Right lobe of liver (tissue), 6 donors: ENCODE measurements around the gene CDK5RAP1. TPM values are rescaled to one million over a fixed set of nuclear protein-coding genes. Genes with fewer than 3 reads are reported as not detected.

Source experiments
- ATAC-seq, 4 donors: fragments of 200-7000 bp; cut with Tn5 transposase; one replicate each; pipeline ENCODE4 v1.9.1; 2020; ENCODE audit warnings: mild to moderate bottlenecking in 4 of 4, moderate library complexity in 4 of 4
- DNase-seq, 3 donors: peaks; one replicate each; pipeline ENCODE4 v3.0.0-alpha.2; 2020
- H3K27ac ChIP-seq, 3 donors: fragments of 200-600 bp; one replicate each; pipeline ENCODE4 v1.8.0; 2022
- H3K27me3 ChIP-seq, 2 donors: fragments of 200-600 bp; one replicate each; pipeline ENCODE4 v1.8.0; 2022
- H3K36me3 ChIP-seq, 4 donors: fragments of 200-600 bp; sonication (generic) in 1 of 4; one replicate each; pipeline versions ENCODE4 v1.5.1 to v1.8.0; 2017 to 2022; ENCODE audit warnings: control low read depth in 1 of 4
- H3K4me1 ChIP-seq, 4 donors: fragments of 200-600 bp; sonication (generic) in 1 of 4; one replicate each; pipeline versions ENCODE4 v1.5.1 to v1.8.0; 2017 to 2022; ENCODE audit warnings: control low read depth in 1 of 4
- H3K4me3 ChIP-seq, 3 donors: fragments of 200-600 bp; one replicate each; pipeline ENCODE4 v1.8.0; 2022
- H3K9me3 ChIP-seq, 4 donors: fragments of 200-600 bp; sonication (generic) in 1 of 4; one replicate each; pipeline versions ENCODE4 v1.5.1 to v1.8.0; 2017 to 2022; ENCODE audit warnings: control low read depth in 1 of 4
- CTCF ChIP-seq, 4 donors: fragments of 200-600 bp in 3 of 4; fragments of 450-650 bp in 1 of 4; IDR thresholded peaks; one replicate each; pipeline versions ENCODE4 v1.5.1 to v1.8.0; 2016 to 2022; ENCODE audit warnings: antibody characterized with exemption in 4 of 4, mild to moderate bottlenecking in 2 of 4
- POLR2A ChIP-seq: fragments of 450-650 bp; IDR thresholded peaks from one replicate; pipeline ENCODE4 v1.6.1; 2017; ENCODE audit warnings: antibody characterized with exemption, mild to moderate bottlenecking
- WGBS: methylation state at CpG from one replicate; pipeline ENCODE4 v1.1.6; 2018; ENCODE audit warnings: low coverage, low lambda C conversion rate; ENCODE audit not compliant: insufficient coverage; ENCODE audit errors: missing lambda C conversion rate; 5-methylcytosine and 5-hydroxymethylcytosine counted together
- intact Hi-C, 2 donors: fragments of 100-400 bp; cut with DNase I; formaldehyde crosslinking; loops; one replicate each; pipeline versions ENCODE4 v1.11.2 to v1.14.1; 2022
- total RNA-seq, 6 experiments: library from RNA; depleted of rRNA in 2 of 6; stranded (reverse); fragments of >200 nt in 2 of 6; fragmentation: NEBNext Ultra II Directional in 3 of 6; extraction: Animal tissue kit (Norgen Biotek cat#: 25700) in 3 of 6; gene quantifications; one replicate each; pipeline versions ENCODE4 v1.1.0 to v1.2.4, GENCODE V29; 2016 to 2023
- donor health status: DM: no; HTN: yes; CAD: no.
- donor health status: DM: no; HTN: no; CAD: no.
- donor health status: DM: no; HTN: no; CAD: no.
- donor health status: DM: no; HTN: yes; CAD: no.
- donor health status: DM: no; HTN: yes; CAD: no.

Gene CDK5RAP1
- total RNA-seq, 6 experiments from 2014 or later, result 10.9 to 21.6 (median 14.0) TPM

- Histone ChIP-seq H3K4me1 (no peaks in the 10 kb centered on the region), H3K4me3 (no peak overlapping the region), H3K36me3 (no peaks in the 10 kb centered on the region), H3K27me3 (no peaks in the 10 kb centered on the region), H3K27ac (no peak overlapping the region), H3K9me3 (no peaks in the 10 kb centered on the region)
- 58% methylated on average over 3 of the region's 3 CpGs for WGBS
- DNase-seq (no peak), ATAC-seq (no peak)
- TF ChIP-seq CTCF (IDR thresholded peaks at IDR 0.05) (no peak), POLR2A (no peak)
- intact Hi-C loops, result no loop called here
These were observed 67.2 kb downstream of the CDK5RAP1 start for GRCh38 chr20:33334111-33334510.

- H3K4me3 ChIP-seq, result no peak overlapping the region
- no peak overlapping the region for H3K27ac ChIP-seq
- TF ChIP-seq POLR2A (no peak), CTCF (IDR thresholded peaks at IDR 0.05) (no peak)
- DNase-seq (no peak), ATAC-seq (no peak)
- no peaks in the 10 kb centered on the region for H3K27me3 ChIP-seq
- no peaks in the 10 kb centered on the region for H3K36me3 ChIP-seq
- no peaks in the 10 kb centered on the region for H3K4me1 ChIP-seq
- intact Hi-C loops, result no loop called here
- 33% methylated on average over 3 of the region's 7 CpGs for WGBS
- no peaks in the 10 kb centered on the region for H3K9me3 ChIP-seq
These were observed 67.7 kb downstream of the CDK5RAP1 start for GRCh38 chr20:33333616-33334015.

DNA sequence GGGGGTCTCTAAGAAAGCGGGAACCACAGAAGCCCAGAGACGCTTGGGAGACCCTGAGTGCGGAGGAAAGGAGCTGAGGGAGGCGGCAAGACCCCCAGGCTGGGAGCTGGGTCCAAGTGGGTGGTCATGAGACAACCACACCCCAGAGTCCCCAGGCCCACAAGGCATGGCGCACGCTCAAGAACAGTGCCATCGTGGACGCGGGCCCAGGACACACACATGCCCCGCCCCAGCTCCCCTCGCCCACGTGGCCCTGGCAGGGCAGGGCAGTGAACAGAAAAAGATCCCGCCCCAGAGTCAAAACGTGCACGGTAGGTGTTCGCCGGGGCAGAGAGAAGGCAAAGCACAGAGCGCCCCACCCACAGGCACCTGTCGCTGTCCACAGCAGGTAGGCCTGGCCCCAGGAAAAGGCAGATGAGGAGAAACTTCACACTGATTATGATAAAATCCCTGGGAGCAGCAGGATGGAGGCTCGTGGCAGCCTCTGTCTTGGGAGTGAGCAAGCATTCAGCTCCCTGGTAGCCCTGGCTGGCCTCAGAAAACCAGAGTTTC, 68.3 kb downstream of the CDK5RAP1 start:
- TF ChIP-seq CTCF (IDR thresholded peaks at IDR 0.05) (no peak), POLR2A (no peak)
- Histone ChIP-seq H3K9me3 (no peaks in the 10 kb centered on the region), H3K36me3 (no peaks in the 10 kb centered on the region), H3K27me3 (no peaks in the 10 kb centered on the region), H3K4me3 (no peak overlapping the region), H3K4me1 (no peaks in the 10 kb centered on the region), H3K27ac (no peak overlapping the region)
- 67% methylated on average over 14 of the region's 20 CpGs for WGBS
- no peak for DNase-seq
- intact Hi-C loops, result no loop called here
- no peak for ATAC-seq

GRCh38 chr20:33328157-33329137, 72.9 kb downstream of the CDK5RAP1 start:
- intact Hi-C loops, result no loop called here
- Histone ChIP-seq H3K36me3 (no peaks in the 10 kb centered on the region), H3K9me3 (no peaks in the 10 kb centered on the region), H3K4me3 (no peak overlapping the region), H3K27ac (no peak overlapping the region), H3K4me1 (no peaks in the 10 kb centered on the region), H3K27me3 (no peaks in the 10 kb centered on the region)
- DNase-seq (no peak), ATAC-seq (no peak)
- TF ChIP-seq CTCF (IDR thresholded peaks at IDR 0.05) (no peak), POLR2A (no peak)
- 56% methylated on average over 14 of the region's 23 CpGs for WGBS
